GF-D8 (cell line): Measurements from ENCODE around the gene WBP1.
"Not testable (repeated sequence)": the region's sequence is repeated elsewhere in the genome, so short reads cannot be mapped to it uniquely, and the experiment has no call there.

ENCODE experiments used
- DNase-seq: peaks from one replicate; lab custom pipeline; 2025; lab: John Stamatoyannopoulos, UW

The WBP1 gene

DNA sequence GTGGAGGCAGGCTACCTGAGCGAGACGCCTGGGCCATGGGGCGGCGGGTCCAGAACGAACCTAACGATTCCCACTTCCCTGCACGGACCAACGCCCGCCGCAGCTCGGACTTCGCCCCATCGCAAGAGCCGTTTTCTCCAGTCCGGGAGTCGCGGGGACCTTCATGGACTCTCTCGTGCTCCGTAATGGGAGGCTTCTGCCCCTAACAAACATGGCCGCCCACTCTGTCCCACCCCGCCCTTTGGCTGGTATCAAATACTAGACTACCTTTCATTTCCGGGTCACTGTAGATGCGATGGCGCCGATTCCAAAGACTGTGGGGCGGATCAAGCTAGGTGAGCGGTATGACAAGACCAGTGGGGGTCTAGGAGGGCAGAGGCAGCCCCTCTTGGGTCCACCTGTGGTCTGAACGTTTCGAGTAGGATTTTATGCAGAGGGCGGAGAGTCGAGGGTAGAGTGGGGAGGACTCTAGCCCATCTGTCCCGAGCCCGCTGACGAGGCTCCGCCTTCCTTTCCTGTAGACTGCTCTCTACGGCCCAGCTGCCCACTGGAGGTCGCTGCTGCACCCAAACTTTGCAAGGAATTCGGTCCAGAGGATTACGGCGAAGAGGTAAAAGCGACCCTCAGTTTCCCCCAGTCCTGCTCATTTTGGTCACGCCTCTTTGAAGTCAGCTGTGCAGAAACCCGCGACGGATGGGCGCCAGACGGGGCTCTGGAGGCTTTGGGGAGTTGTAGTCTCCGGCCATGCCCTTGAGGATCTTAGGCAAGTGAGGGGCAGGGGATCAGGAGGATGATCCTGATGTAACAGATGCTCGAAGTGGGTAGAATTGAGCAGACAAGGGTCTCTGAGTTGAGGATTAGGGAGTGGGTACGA lies 24.8 kb downstream of the WBP1 start, which contains the start of the genes CCDC142 and TTC31:
Gene CCDC142, minus strand, starts transcription at position 198 of the 874 bp plus-strand sequence. Its CDS starts 161 bp downstream, at position 37.
Gene TTC31, plus strand, starts transcription at position 281 of the 874 bp plus-strand sequence. Its CDS starts 15 bp downstream, at position 296.
- DNase-seq: peak; percentile 88

DNA sequence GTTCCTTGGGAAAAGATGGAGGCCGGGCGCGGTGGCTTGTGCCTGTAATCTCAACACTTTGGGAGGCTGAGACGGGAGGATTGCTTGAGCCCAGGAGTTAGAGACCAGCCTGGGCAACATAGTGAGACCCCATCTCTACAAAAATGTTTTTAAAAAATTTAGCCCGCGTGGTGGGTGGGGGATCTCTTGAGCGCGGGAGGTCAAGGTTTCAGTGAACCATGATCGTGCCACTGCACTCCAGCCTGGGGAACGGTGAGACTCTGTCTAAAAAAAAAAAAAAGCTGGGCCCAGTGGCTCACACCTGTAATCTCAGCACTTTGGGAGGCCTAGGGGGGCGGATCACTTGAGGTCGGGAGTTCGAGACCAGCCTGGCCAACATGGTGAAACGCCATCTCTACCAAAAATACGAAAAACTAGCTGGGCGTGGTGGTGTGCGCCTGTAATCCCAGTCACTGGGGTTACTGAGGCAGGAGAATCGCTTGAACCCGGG lies 25.5 kb downstream of the WBP1 start:
- not testable (repeated sequence) for DNase-seq

DNA sequence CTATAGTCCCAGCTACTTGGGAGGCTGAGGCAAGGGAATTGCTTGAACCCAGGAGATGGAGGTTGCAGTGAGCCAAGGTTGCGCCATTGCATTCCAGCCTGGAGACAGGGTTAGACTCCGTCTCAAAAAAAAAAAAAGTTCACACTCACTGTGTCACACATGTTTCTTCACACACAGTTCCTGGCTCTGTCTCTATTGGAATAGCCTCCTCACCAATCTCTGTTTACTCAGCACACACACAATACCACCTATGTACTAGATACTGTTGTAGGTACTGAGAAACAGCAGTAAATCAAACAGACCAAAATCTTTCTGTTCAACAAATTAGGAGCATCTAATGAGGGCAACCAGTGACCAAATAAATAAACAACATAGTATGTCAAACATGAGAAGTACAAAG lies 27.9 kb downstream of the WBP1 start:
- no peak for DNase-seq

- no peak for DNase-seq
Measured at GRCh38 chr2:74488643-74489481, 30.6 kb downstream of the WBP1 start.

GRCh38 chr2:74489906-74490305 lies 31.7 kb downstream of the WBP1 start:
- DNase-seq: no peak

GRCh38 chr2:74491648-74492544 lies 33.7 kb downstream of the WBP1 start:
- DNase-seq: no peak

- no peak for DNase-seq
Measured at GRCh38 chr2:74493546-74493945, 35.3 kb downstream of the WBP1 start.

DNA sequence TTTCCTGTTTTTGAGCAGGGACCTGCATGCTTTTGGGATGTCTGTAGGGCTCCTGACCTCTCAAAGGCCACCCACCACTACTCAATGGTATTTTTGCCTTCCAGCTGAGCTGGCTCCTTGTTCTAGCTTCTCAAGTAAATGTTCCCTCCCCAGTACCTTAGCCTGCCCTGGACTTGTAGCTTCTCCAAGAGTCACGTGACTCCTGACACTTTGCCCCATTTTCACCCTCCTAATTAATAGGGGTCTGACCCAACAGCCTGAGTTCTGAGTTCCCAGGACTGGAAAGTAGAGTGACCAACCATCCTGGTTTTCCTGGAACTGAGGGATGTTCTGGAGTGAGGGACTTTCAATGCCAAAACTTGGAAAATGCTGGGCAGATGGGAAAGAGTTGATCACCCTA lies 37.2 kb downstream of the WBP1 start:
- DNase-seq: no peak

DNA sequence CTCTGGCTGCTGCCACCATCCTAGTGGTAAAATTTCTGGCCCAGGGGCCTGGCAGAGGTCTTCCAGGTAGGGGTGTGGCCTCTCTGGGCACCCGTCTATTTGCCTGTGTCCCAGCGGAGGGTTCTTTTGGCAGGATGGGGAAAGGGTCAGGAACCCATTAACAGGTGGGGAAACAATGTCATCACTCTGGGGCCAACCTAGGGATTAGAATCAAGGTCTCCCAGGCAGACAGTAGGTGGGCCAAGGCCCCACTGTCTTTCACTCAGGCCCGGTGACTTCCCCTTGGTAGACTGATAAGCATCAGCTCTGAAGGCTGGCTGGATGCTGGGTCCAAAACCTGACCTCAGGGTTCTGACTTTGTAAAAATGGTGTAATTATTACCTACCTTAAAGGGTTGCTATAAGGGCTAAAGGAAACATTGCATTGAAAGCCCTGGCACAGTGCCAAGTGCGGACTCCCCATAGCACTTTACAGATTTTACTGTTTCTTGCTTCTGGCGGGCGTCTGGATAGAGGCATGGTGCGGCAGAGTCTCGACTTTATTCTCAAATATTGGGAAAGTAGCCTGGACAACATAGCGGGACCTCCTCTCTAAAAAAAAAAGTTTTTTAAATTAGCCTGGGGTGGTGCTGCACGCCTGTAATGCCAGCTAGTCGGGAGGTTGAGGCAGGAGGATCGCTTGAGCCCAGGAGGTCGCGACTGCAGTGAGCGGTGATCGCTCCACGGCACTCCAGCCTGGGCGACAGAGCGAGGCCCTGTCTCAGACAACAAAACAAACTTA lies 38.9 kb downstream of the WBP1 start:
- no peak for DNase-seq

DNA sequence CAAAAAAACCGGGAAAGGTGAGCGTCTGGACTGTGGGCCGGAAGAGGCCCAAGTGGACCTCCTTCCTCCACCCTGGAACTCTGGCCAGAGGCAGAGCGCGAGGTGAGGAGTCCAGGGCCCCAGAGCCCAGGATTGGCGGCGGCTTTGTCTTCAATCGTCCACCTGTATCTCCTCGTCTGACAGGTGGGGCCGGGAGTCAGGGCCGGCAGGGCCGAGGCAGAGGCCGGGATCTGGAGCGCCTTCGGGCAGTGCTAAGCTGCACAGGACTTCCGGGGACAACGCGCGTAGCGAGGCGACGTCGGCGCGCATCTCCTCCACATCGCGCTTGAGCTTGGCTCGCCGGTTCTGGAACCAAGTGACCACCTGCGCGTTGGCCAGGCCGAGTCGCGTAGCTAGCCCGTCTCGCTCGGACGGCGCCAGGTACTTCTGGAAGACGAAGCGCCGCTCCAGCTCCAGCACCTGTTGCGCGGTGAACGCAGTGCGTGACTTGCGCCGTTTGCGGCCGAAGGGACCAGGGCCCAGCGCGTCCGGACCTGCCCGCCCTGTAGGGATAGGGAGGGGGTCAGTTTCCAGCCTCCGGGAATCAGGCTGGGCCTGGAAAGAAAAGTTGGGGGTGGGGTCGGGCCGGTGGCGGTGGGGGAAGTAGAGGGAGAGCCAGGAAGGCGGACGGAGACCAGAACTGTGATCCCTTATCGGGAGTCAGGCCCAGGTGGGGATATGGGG lies 39.7 kb downstream of the WBP1 start:
- DNase-seq: no peak

DNA sequence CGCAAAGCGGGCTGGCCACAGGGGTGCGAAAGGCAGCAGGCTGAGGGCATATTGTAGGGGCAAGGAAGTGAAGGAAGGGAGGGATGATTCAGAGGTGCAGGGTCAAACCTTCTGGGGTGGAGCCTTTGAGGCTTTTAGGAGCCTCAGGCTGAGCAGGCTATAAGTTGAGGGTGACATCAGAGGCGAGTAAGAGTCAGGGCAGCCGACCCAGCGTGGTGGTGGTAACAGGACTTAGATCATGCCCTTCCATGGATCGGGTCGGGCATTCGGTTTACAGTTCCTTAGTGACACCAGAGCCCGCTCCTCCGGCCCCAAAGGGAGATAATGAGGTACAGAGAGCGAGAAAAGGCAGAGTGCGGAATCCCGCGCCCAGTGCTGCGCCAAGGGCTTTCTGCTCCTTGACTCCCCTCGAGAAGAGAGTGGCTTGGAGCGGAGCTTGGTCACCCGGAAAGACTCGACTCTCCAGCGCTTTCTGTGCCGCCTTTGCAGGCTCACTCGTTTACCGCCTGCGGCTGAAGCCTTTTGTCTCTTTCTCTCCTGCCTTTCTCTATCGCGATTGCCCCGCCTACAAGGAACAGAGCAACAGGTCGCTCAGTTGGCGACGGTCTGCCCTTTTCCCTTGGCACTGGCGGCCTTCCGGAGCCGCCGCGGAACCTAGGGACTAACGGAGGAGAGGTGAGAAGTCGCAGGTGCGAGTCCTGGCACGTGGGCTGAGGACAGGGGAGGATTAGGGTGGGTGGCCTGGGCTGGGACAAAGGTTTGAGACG lies 40.4 kb downstream of the WBP1 start:
- no peak for DNase-seq

DNA sequence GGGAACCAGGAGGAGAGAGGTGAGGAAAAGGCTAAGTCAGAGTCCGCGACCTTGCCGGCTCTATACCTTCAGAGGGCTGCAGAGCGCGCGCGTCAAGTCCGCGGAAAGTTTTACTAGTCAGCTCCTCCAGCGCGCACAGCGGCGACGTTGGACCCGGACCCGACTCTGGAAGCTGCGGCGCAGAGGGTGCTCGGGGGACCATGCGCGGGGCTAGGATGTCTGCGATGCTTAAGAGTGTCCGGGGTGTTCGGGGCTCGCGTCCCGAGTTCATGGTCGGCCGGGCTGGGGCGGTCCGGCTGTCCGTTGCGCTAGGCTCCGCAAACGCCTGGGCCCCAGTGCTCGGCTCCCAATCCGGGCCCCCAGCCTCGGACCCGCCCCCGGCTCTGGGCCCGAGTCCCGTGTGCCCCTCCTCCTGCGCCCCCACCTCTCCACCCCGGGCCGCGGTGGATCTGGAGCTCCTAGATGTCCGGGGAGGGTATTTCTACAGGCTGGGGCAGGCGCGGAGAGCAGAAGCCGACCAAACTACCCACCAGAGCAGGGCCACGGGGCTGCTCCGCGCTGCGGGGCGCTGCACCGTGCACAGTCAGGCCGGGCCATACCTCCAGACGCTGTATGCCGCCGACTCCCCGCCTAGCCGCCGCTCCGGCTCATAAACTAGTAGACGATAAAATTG lies 41.2 kb downstream of the WBP1 start, which contains the start of gene LBX2:
Gene LBX2, minus strand, starts transcription at position 337 of the 673 bp plus-strand sequence. Its CDS starts 66 bp downstream, at position 271.
- DNase-seq: no peak

- no peak for DNase-seq
Measured at GRCh38 chr2:74499940-74500577, 41.8 kb downstream of the WBP1 start.

GRCh38 chr2:74500578-74500946 lies 42.3 kb downstream of the WBP1 start:
- DNase-seq: no peak

DNA sequence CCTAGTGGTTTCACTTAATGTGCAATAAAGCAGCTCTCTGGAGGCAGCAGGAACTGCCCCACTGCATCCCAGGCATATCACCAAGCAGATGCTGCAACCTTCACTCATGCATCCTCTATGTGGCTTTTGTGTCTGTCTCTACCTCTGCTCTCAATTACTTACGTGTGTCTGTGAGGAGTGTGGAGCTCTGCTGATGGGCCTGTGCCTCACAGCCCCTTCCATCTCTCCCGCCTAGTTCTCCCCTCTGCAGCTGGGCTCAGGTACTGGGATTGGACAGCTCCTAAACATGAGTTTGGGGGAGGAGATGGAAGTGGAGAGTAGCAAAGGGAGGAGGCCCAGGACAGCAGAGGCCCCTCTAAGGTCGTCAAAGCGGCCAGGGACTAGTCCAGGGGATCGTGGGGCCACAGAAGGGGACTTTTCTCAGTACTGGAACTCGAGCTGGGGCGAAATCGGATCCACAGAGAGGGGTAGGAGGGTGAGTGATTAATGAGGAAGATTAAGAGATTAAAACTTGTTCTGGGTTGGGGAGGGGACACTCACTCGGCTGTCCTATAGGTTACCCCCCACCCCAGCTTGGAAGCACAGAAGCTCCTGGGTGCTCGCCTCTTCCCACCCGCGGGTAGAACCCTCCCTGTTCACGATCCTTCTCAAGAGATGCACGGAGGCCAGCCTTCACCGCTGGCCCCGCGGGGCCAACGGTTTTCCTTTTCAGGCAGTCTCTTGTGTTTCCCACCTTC lies 43.3 kb downstream of the WBP1 start:
- no peak for DNase-seq

DNA sequence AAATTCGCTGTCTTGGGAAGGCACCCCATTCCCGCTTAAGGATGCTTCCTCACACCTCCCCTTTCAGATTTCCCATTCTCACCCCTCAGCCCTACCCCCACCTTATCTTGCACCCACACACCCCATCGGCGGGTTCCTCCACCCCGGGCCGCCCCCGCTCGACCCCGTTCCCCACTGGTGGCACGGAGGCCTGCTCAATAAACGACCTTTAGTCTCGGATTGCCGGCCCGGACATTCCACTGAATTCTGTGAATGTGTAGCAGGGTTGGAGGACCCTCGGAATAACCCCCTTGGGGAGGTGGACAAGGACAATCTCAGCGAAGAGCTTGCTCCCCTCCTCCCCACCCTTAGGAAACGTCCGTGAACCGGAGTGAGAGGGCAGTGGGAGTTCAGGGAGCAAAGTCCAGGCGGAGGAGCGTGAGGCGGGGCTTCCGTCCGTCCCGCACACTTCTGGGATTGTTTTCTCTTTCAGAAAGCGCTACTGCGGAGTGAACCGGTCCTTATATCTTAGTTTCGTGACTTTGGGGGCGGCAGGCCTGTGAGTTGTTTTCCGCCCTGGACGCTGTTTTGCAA lies 44.0 kb downstream of the WBP1 start:
- DNase-seq: no peak
